GM21825 (cell line): ENCODE results near the gene PRMT9.

Experiments
- ATAC-seq: cut with Tn5 transposase; IDR thresholded peaks from one replicate; pipeline ENCODE4 v1.9.1; 2021; ENCODE audit warnings: mild to moderate bottlenecking, moderate library complexity; ENCODE audit not compliant: unreplicated experiment

PRMT9 gene

GRCh38 chr4:147625733-147626132 lies 58.2 kb downstream of the PRMT9 start:
- no peak for ATAC-seq

- no peak for ATAC-seq
Measured at GRCh38 chr4:147620315-147620714, 63.6 kb downstream of the PRMT9 start.

- ATAC-seq, result peak; percentile 21
Measured at GRCh38 chr4:147617841-147618691, 65.9 kb downstream of the PRMT9 start.

GRCh38 chr4:147617173-147617840 lies 66.7 kb downstream of the PRMT9 start, which contains the start of gene TMEM184C:
TSS of gene TMEM184C (plus strand) at chr4:147617397. CDS start at chr4:147617957, 560 bp downstream.
- peak; percentile 99 for ATAC-seq

- ATAC-seq, result peak; percentile 7
Measured at GRCh38 chr4:147616849-147617172, 67.2 kb downstream of the PRMT9 start.

GRCh38 chr4:147610686-147611085 lies 73.3 kb downstream of the PRMT9 start:
- ATAC-seq, result no peak

- ATAC-seq, result no peak
Measured at GRCh38 chr4:147607471-147607870, 76.5 kb downstream of the PRMT9 start.

GRCh38 chr4:147605499-147605898 lies 78.5 kb downstream of the PRMT9 start:
- ATAC-seq, result no peak

- no peak for ATAC-seq
Measured at GRCh38 chr4:147599769-147600168, 84.2 kb downstream of the PRMT9 start.

- no peak for ATAC-seq
Measured at GRCh38 chr4:147599206-147599605, 84.8 kb downstream of the PRMT9 start.

GRCh38 chr4:147597561-147597960 lies 86.4 kb downstream of the PRMT9 start:
- no peak for ATAC-seq

GRCh38 chr4:147596981-147597380 lies 87.0 kb downstream of the PRMT9 start:
- no peak for ATAC-seq

- no peak for ATAC-seq
Measured at GRCh38 chr4:147596377-147596776, 87.6 kb downstream of the PRMT9 start.

- ATAC-seq, result no peak
Measured at GRCh38 chr4:147594578-147594977, 89.4 kb downstream of the PRMT9 start.

- no peak for ATAC-seq
Measured at GRCh38 chr4:147594107-147594506, 89.9 kb downstream of the PRMT9 start.

- ATAC-seq, result no peak
Measured at GRCh38 chr4:147591106-147591505, 92.9 kb downstream of the PRMT9 start.

- peak; percentile 62 for ATAC-seq
Measured at GRCh38 chr4:147590249-147590920, 93.6 kb downstream of the PRMT9 start.

- ATAC-seq, result no peak
Measured at GRCh38 chr4:147589586-147589985, 94.4 kb downstream of the PRMT9 start.
